HepG2 (cell line): ENCODE data around the gene NSD2. TPM values are rescaled to one million over a fixed set of nuclear protein-coding genes. Genes with fewer than 3 reads are reported as not detected.

Experiments used
- ADNP ChIP-seq: sonication (generic); formaldehyde crosslinking; IDR thresholded peaks from 2 replicates; pipeline ENCODE4 v1.4.0; 2020; ENCODE audit warnings: missing genetic modification reagents
- DNMT1 ChIP-seq: sonication (generic); formaldehyde crosslinking; IDR thresholded peaks from 2 replicates; pipeline ENCODE4 v1.5.1; 2020; ENCODE audit warnings: mild to moderate bottlenecking, missing genetic modification reagents
- HOXA3 ChIP-seq: sonication (generic); formaldehyde crosslinking; IDR thresholded peaks from 2 replicates; pipeline ENCODE4 v1.5.0; 2020; ENCODE audit warnings: missing genetic modification reagents
- KMT2A ChIP-seq: sonication (generic); formaldehyde crosslinking; IDR thresholded peaks from 2 replicates; pipeline ENCODE4 v1.4.0; 2020; ENCODE audit warnings: missing genetic modification reagents
- SNRNP70 ChIP-seq: fragments of 200-400 bp; formaldehyde crosslinking; IDR thresholded peaks from 2 replicates; pipeline ENCODE4 v1.6.1; 2017; ENCODE audit warnings: mild to moderate bottlenecking, low read depth, low read length, moderate library complexity
- ZBTB21 ChIP-seq: sonication (generic); formaldehyde crosslinking; IDR thresholded peaks from 2 replicates; pipeline ENCODE4 v1.4.0; 2020; ENCODE audit warnings: missing genetic modification reagents
- ZFP62 ChIP-seq: sonication (generic); formaldehyde crosslinking; IDR thresholded peaks from 2 replicates; pipeline ENCODE4 v1.4.0; 2020; ENCODE audit warnings: missing genetic modification reagents
- ZNF543 ChIP-seq: sonication (generic); formaldehyde crosslinking; IDR thresholded peaks from 2 replicates; pipeline ENCODE4 v1.4.0; 2020; ENCODE audit warnings: mild to moderate bottlenecking, missing genetic modification reagents
- ZNF780A ChIP-seq: sonication (generic); formaldehyde crosslinking; IDR thresholded peaks from 2 replicates; pipeline ENCODE4 v1.8.0; 2022; ENCODE audit warnings: mild to moderate bottlenecking, missing genetic modification reagents, moderate library complexity
- polyA plus RNA-seq, 8 experiments: library from polyadenylated mRNA; depleted of rRNA in 3 of 8; stranded (reverse) in 7 of 8; unstranded in 1 of 8; fragments of >200 nt; fragmentation: Illumina TruSeq in 4 of 8; extraction: Trizol in 4 of 8; gene quantifications; 2 replicates each; pipeline versions ENCODE4 v1.2.1 to v1.2.3, GENCODE V29; 2011 to 2016; ENCODE audit warnings: low read depth in 4 of 8, missing spikeins in 1 of 8, mixed read lengths in 1 of 8; ENCODE audit not compliant: insufficient read depth in 1 of 8
- total RNA-seq, 5 experiments: library from RNA; depleted of rRNA; stranded (reverse); fragments of >200 nt; fragmentation: Illumina TruSeq; extraction: Trizol; gene quantifications; 2 replicates each; pipeline ENCODE4 v1.2.3, GENCODE V29; 2016; ENCODE audit warnings: low read depth in 1 of 5
- TF ChIP-seq, protein P1 (sequence below), 2 experiments: sonication (generic) in 1 of 2; formaldehyde crosslinking in 1 of 2; IDR thresholded peaks; 2 replicates each; pipeline versions ENCODE4 v1.5.1 to v1.6.1; 2011 to 2020; ENCODE audit warnings: borderline replicate concordance in 1 of 2, low read depth in 1 of 2, low read length in 1 of 2, mild to moderate bottlenecking in 1 of 2, missing genetic modification reagents in 1 of 2, moderate library complexity in 1 of 2
- TF ChIP-seq, protein P2 (sequence below): IDR thresholded peaks from 2 replicates; pipeline ENCODE4 v1.6.1; 2016; ENCODE audit warnings: low read depth, missing genetic modification reagents, missing compliant biosample characterization
- TF ChIP-seq, protein P3 (sequence below): sonication (generic); formaldehyde crosslinking; IDR thresholded peaks from 2 replicates; pipeline ENCODE4 v1.5.1; 2020; ENCODE audit warnings: missing genetic modification reagents, mild to moderate bottlenecking, borderline replicate concordance
- TF ChIP-seq, protein P4 (sequence below): sonication (generic); formaldehyde crosslinking; IDR thresholded peaks from 2 replicates; pipeline ENCODE4 v1.9.0; 2021; ENCODE audit warnings: missing genetic modification reagents, borderline replicate concordance
- TF ChIP-seq, protein P5 (sequence below): sonication (generic); formaldehyde crosslinking; conservative IDR thresholded peaks from 2 replicates; pipeline ENCODE4 v1.8.1; 2023; ENCODE audit warnings: missing genetic modification reagents

NSD2 gene
- total and polyA plus RNA-seq, 2 of the 13 experiments (the other 11 are each of a cell fraction or from before 2014, with no cell fraction given): 22.0 to 65.9 TPM

DNA sequence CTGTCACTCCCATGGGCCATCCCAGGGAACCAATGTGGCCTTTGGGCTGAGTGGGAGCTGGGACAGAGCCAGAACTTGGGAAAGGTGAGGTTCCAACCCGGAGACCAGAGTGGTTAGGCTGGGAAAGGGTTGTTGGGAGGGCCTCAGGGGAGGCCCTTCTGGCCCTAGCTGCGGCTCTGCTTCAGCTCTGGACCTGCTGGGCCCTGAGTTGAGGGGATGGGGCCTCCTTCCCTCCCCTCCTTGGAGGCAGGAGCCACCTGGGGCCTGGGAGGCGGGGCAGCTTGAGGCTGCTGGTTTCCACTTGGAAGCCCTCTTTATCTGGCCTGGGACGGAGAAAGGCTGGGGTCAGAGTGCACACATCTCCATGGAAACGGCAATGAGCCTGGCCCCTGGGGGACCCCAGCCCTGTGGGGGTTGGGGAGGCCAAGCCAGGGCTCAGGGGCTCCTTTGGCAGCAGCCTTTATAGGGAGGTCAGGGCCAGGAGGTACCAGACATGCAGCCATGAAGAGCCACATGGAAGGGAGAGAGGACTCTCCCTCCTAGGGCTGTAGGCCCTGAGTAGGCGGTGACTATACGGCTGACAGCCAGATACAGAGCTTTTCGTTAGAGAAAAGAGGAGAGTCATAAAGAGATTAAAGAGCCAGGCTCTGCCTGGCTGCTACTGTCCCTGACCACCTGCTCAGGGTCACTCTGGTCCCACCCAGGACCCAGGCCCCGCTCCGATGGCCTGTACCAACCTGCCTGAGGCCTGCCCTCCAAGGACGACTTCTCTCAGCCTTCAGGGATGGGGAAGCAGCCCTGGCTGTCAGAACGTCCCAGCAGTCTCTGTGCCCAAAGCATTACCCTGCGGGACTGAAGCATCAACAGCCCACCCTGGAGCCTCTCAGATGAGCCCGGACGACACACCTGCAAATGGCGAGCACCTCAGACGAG lies 6.9 kb upstream of the NSD2 start (continued):
- TF ChIP-seq, protein P1, sequence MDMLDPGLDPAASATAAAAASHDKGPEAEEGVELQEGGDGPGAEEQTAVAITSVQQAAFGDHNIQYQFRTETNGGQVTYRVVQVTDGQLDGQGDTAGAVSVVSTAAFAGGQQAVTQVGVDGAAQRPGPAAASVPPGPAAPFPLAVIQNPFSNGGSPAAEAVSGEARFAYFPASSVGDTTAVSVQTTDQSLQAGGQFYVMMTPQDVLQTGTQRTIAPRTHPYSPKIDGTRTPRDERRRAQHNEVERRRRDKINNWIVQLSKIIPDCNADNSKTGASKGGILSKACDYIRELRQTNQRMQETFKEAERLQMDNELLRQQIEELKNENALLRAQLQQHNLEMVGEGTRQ (IDR thresholded peaks at IDR 0.05; ENCODE audit: low read depth, low read length): no peak
- TF ChIP-seq, protein P1 (CRISPR knock-in tag; IDR thresholded peaks at IDR 0.05; ENCODE audit: borderline replicate concordance): no peak
- TF ChIP-seq ZNF780A (no peak), ZBTB21 (CRISPR knock-in tag) (no peak), HOXA3 (0 out of 2 replicates have a peak, but pooled peaks have one; percentile 24), DNMT1 (no peak), ZFP62 (CRISPR knock-in tag) (no peak), KMT2A (CRISPR knock-in tag) (no peak), ADNP (CRISPR knock-in tag) (no peak), SNRNP70 (no peak), ZNF543 (CRISPR knock-in tag) (peak; percentile 26; the same call in 1 of the 2 replicates)
- TF ChIP-seq, protein P2, sequence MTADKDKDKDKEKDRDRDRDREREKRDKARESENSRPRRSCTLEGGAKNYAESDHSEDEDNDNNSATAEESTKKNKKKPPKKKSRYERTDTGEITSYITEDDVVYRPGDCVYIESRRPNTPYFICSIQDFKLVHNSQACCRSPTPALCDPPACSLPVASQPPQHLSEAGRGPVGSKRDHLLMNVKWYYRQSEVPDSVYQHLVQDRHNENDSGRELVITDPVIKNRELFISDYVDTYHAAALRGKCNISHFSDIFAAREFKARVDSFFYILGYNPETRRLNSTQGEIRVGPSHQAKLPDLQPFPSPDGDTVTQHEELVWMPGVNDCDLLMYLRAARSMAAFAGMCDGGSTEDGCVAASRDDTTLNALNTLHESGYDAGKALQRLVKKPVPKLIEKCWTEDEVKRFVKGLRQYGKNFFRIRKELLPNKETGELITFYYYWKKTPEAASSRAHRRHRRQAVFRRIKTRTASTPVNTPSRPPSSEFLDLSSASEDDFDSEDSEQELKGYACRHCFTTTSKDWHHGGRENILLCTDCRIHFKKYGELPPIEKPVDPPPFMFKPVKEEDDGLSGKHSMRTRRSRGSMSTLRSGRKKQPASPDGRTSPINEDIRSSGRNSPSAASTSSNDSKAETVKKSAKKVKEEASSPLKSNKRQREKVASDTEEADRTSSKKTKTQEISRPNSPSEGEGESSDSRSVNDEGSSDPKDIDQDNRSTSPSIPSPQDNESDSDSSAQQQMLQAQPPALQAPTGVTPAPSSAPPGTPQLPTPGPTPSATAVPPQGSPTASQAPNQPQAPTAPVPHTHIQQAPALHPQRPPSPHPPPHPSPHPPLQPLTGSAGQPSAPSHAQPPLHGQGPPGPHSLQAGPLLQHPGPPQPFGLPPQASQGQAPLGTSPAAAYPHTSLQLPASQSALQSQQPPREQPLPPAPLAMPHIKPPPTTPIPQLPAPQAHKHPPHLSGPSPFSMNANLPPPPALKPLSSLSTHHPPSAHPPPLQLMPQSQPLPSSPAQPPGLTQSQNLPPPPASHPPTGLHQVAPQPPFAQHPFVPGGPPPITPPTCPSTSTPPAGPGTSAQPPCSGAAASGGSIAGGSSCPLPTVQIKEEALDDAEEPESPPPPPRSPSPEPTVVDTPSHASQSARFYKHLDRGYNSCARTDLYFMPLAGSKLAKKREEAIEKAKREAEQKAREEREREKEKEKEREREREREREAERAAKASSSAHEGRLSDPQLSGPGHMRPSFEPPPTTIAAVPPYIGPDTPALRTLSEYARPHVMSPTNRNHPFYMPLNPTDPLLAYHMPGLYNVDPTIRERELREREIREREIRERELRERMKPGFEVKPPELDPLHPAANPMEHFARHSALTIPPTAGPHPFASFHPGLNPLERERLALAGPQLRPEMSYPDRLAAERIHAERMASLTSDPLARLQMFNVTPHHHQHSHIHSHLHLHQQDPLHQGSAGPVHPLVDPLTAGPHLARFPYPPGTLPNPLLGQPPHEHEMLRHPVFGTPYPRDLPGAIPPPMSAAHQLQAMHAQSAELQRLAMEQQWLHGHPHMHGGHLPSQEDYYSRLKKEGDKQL: no peak
- TF ChIP-seq, protein P3, sequence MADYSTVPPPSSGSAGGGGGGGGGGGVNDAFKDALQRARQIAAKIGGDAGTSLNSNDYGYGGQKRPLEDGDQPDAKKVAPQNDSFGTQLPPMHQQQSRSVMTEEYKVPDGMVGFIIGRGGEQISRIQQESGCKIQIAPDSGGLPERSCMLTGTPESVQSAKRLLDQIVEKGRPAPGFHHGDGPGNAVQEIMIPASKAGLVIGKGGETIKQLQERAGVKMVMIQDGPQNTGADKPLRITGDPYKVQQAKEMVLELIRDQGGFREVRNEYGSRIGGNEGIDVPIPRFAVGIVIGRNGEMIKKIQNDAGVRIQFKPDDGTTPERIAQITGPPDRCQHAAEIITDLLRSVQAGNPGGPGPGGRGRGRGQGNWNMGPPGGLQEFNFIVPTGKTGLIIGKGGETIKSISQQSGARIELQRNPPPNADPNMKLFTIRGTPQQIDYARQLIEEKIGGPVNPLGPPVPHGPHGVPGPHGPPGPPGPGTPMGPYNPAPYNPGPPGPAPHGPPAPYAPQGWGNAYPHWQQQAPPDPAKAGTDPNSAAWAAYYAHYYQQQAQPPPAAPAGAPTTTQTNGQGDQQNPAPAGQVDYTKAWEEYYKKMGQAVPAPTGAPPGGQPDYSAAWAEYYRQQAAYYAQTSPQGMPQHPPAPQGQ: no peak
- TF ChIP-seq, protein P4, sequence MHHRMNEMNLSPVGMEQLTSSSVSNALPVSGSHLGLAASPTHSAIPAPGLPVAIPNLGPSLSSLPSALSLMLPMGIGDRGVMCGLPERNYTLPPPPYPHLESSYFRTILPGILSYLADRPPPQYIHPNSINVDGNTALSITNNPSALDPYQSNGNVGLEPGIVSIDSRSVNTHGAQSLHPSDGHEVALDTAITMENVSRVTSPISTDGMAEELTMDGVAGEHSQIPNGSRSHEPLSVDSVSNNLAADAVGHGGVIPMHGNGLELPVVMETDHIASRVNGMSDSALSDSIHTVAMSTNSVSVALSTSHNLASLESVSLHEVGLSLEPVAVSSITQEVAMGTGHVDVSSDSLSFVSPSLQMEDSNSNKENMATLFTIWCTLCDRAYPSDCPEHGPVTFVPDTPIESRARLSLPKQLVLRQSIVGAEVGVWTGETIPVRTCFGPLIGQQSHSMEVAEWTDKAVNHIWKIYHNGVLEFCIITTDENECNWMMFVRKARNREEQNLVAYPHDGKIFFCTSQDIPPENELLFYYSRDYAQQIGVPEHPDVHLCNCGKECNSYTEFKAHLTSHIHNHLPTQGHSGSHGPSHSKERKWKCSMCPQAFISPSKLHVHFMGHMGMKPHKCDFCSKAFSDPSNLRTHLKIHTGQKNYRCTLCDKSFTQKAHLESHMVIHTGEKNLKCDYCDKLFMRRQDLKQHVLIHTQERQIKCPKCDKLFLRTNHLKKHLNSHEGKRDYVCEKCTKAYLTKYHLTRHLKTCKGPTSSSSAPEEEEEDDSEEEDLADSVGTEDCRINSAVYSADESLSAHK (CRISPR knock-in tag): no peak
- TF ChIP-seq, protein P5, sequence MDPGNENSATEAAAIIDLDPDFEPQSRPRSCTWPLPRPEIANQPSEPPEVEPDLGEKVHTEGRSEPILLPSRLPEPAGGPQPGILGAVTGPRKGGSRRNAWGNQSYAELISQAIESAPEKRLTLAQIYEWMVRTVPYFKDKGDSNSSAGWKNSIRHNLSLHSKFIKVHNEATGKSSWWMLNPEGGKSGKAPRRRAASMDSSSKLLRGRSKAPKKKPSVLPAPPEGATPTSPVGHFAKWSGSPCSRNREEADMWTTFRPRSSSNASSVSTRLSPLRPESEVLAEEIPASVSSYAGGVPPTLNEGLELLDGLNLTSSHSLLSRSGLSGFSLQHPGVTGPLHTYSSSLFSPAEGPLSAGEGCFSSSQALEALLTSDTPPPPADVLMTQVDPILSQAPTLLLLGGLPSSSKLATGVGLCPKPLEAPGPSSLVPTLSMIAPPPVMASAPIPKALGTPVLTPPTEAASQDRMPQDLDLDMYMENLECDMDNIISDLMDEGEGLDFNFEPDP (CRISPR knock-in tag): no peak
